ENCODE measurements around the gene FUT2. TPM values are rescaled to one million over a fixed set of nuclear protein-coding genes. Genes with fewer than 3 reads are reported as not detected.
"Not testable (repeated sequence)": the region's sequence is repeated elsewhere in the genome, so short reads cannot be mapped to it uniquely, and the experiment has no call there.

The FUT2 gene
- total RNA-seq, 1 donor from 2014 or later = 1.9 TPM

GRCh38 chr19:48713041-48713863 is 17.5 kb downstream of the FUT2 start:
- H3K4me3 ChIP-seq (ENCODE audit: low read depth, low read length) = peak overlapping the region; percentile 83
- no peaks in the 10 kb centered on the region for H3K36me3 ChIP-seq (ENCODE audit: control insufficient read depth, insufficient read depth, low read length)
- H3K27me3 ChIP-seq (ENCODE audit: control insufficient read depth, insufficient read depth, low read length) = no peaks in the 10 kb centered on the region
- TF ChIP-seq CTCF (IDR thresholded peaks at IDR 0.05; ENCODE audit: insufficient read depth, low read length, poor library complexity, severe bottlenecking) = peak; percentile 36
- no peak for DNase-seq (ENCODE audit: low read depth)

GRCh38 chr19:48713864-48714755 is 18.3 kb downstream of the FUT2 start:
- DNase-seq (ENCODE audit: low read depth) = peak; percentile 97
- no peaks in the 10 kb centered on the region for H3K36me3 ChIP-seq (ENCODE audit: control insufficient read depth, insufficient read depth, low read length)
- peak overlapping the region; percentile 83 for H3K4me3 ChIP-seq (ENCODE audit: low read depth, low read length)
- no peaks in the 10 kb centered on the region for H3K27me3 ChIP-seq (ENCODE audit: control insufficient read depth, insufficient read depth, low read length)
- no peak for TF ChIP-seq CTCF (IDR thresholded peaks at IDR 0.05; ENCODE audit: insufficient read depth, low read length, poor library complexity, severe bottlenecking)

- no peak for TF ChIP-seq CTCF (IDR thresholded peaks at IDR 0.05; ENCODE audit: insufficient read depth, low read length, poor library complexity, severe bottlenecking)
- H3K4me3 ChIP-seq (ENCODE audit: low read depth, low read length) = peak overlapping the region; percentile 46
- no peaks in the 10 kb centered on the region for H3K36me3 ChIP-seq (ENCODE audit: control insufficient read depth, insufficient read depth, low read length)
- DNase-seq (ENCODE audit: low read depth) = no peak
- no peaks in the 10 kb centered on the region for H3K27me3 ChIP-seq (ENCODE audit: control insufficient read depth, insufficient read depth, low read length)
Observed at GRCh38 chr19:48714759-48715675, 19.2 kb downstream of the FUT2 start.

- Histone ChIP-seq H3K36me3 (ENCODE audit: control insufficient read depth, insufficient read depth, low read length) (no peaks in the 10 kb centered on the region), H3K4me3 (ENCODE audit: low read depth, low read length) (no peak overlapping the region), H3K27me3 (ENCODE audit: control insufficient read depth, insufficient read depth, low read length) (no peaks in the 10 kb centered on the region)
- no peak for TF ChIP-seq CTCF (IDR thresholded peaks at IDR 0.05; ENCODE audit: insufficient read depth, low read length, poor library complexity, severe bottlenecking)
- DNase-seq (ENCODE audit: low read depth) = no peak
Observed at GRCh38 chr19:48715681-48716171, 20.0 kb downstream of the FUT2 start.

GRCh38 chr19:48716562-48717291 is 21.0 kb downstream of the FUT2 start:
- Histone ChIP-seq H3K4me3 (ENCODE audit: low read depth, low read length) (no peak overlapping the region), H3K27me3 (ENCODE audit: control insufficient read depth, insufficient read depth, low read length) (no peaks in the 10 kb centered on the region), H3K36me3 (ENCODE audit: control insufficient read depth, insufficient read depth, low read length) (no peaks in the 10 kb centered on the region)
- no peak for TF ChIP-seq CTCF (IDR thresholded peaks at IDR 0.05; ENCODE audit: insufficient read depth, low read length, poor library complexity, severe bottlenecking)
- no peak for DNase-seq (ENCODE audit: low read depth)

- H3K27me3 ChIP-seq (ENCODE audit: control insufficient read depth, insufficient read depth, low read length); DNase-seq (ENCODE audit: low read depth); H3K36me3 ChIP-seq (ENCODE audit: control insufficient read depth, insufficient read depth, low read length); H3K4me3 ChIP-seq (ENCODE audit: low read depth, low read length): not testable (repeated sequence)
Observed at GRCh38 chr19:48718106-48718505, 22.3 kb downstream of the FUT2 start.
